ENCODE measurements around the gene ENTREP3. TPM values are rescaled to one million over a fixed set of nuclear protein-coding genes. Genes with fewer than 3 reads are reported as not detected.

The ENTREP3 gene
- total and polyA plus RNA-seq, 9 donors, result 9.3 to 22.4 (median 19.4) TPM

GRCh38 chr1:155210314-155211104 lies 44.8 kb downstream of the ENTREP3 start:
- Histone ChIP-seq H3K36me3 (no peaks in the 10 kb centered on the region), H3K4me3 (no peak overlapping the region), H3K9me3 (no peaks in the 10 kb centered on the region), H3K27me3 (no peaks in the 10 kb centered on the region), H3K27ac (no peak overlapping the region), H3K4me1 (ENCODE audit: insufficient read depth) (peaks cover 8% of the 10 kb centered on the region)
- TF ChIP-seq EP300 (IDR thresholded peaks at IDR 0.05) (no peak), POLR2A (IDR thresholded peaks at IDR 0.05) (no peak), CTCF (IDR thresholded peaks at IDR 0.05) (no peak)
- DNase-seq, result no peak
- 78 to 88% (median 82%) methylated on average over 4 of the region's 4 CpGs for WGBS, 3 donors
- intact Hi-C loops (cut with DNase I), result no loop called here

- intact Hi-C loops (cut with DNase I), result loop anchor here in 1 of 4 donors (5.0 to 10.0 kb wide), 2 partner anchors 33 to 115 kb away; partner anchors contain the start of gene RUSC1
- WGBS, 3 donors, result 2 to 3% (median 3%) methylated on average over 13 of the region's 13 CpGs
- DNase-seq, result no peak
Observed at GRCh38 chr1:155209312-155209721, 46.0 kb downstream of the ENTREP3 start.

GRCh38 chr1:155208541-155209311 lies 46.6 kb downstream of the ENTREP3 start, which contains the start of gene MTX1:
Gene MTX1, plus strand, starts transcription at chr1:155208695. Its CDS starts 110 bp downstream, at chr1:155208805.
- H3K27me3 ChIP-seq, result no peaks in the 10 kb centered on the region
- peak within 1 kb of the TSS; percentile 59 for H3K4me3 ChIP-seq
- WGBS, 3 donors, result 0 to 1% (median 0%) methylated on average over 62 to 64 of the region's 64 CpGs
- no peaks in the 10 kb centered on the region for H3K9me3 ChIP-seq
- H3K36me3 ChIP-seq, result no peaks in the 10 kb centered on the region
- intact Hi-C loops (cut with DNase I), result loop anchor here in 1 of 4 donors (5.0 to 10.0 kb wide), 2 partner anchors 34 to 116 kb away; partner anchors contain the start of gene RUSC1
- TF ChIP-seq POLR2A (IDR thresholded peaks at IDR 0.05) (peak; percentile 75), CTCF (IDR thresholded peaks at IDR 0.05) (peak in 2 of 3 donors; percentile 19 to 29), EP300 (IDR thresholded peaks at IDR 0.05) (peak; percentile 25)
- peaks cover 8% of the 10 kb centered on the region for H3K4me1 ChIP-seq (ENCODE audit: insufficient read depth)
- peak; percentile 92 to 97 (median 95) for DNase-seq
- peak within 1 kb of the TSS; percentile 97 to 100 for H3K27ac ChIP-seq

More at GRCh38 chr1:155209312-155209721, 46.0 kb downstream of the ENTREP3 start:
- Histone ChIP-seq H3K4me3 (peak overlapping the region; percentile 59), H3K27ac (peak overlapping the region; percentile 97 to 100), H3K27me3 (no peaks in the 10 kb centered on the region), H3K36me3 (no peaks in the 10 kb centered on the region), H3K9me3 (no peaks in the 10 kb centered on the region), H3K4me1 (ENCODE audit: insufficient read depth) (peaks cover 8% of the 10 kb centered on the region)
- TF ChIP-seq POLR2A (IDR thresholded peaks at IDR 0.05) (no peak), CTCF (IDR thresholded peaks at IDR 0.05) (no peak), EP300 (IDR thresholded peaks at IDR 0.05) (no peak)

- 4 to 8% (median 6%) methylated on average over 17 of the region's 17 CpGs for WGBS, 3 donors
- H3K27me3 ChIP-seq, result no peaks in the 10 kb centered on the region
- TF ChIP-seq POLR2A (IDR thresholded peaks at IDR 0.05), result peak; percentile 8
- TF ChIP-seq EP300 (IDR thresholded peaks at IDR 0.05), result no peak
- peaks cover 8% of the 10 kb centered on the region for H3K4me1 ChIP-seq (ENCODE audit: insufficient read depth)
- no peaks in the 10 kb centered on the region for H3K9me3 ChIP-seq
- peak; percentile 54 to 75 (median 70) for DNase-seq
- intact Hi-C loops (cut with DNase I), result loop anchor here in 1 of 4 donors (2.0 to 10.0 kb wide), 3 partner anchors 19 to 117 kb away; partner anchors contain the start of gene RUSC1
- H3K36me3 ChIP-seq, result no peaks in the 10 kb centered on the region
- peak within 1 kb of the TSS; percentile 97 to 100 for H3K27ac ChIP-seq
- peak within 1 kb of the TSS; percentile 59 for H3K4me3 ChIP-seq
Observed at GRCh38 chr1:155207806-155208540, 47.3 kb downstream of the ENTREP3 start, which contains the start of gene THBS3. Gene THBS3, minus strand, starts transcription at chr1:155207897. Its CDS starts 21 bp downstream, at chr1:155207876.

All from ovary (tissue), 9 donors.